Caki2 (cell line): ENCODE data around the gene VPS9D1. TPM values are rescaled to one million over a fixed set of nuclear protein-coding genes. Genes with fewer than 3 reads are reported as not detected.
A peak's percentile ranks its signal among the peaks of the same experiment; 100 is the strongest.

Experiments used
- DNase-seq: peaks from one replicate; pipeline ENCODE4 v3.0.0-alpha.2; 2015; ENCODE audit warnings: low read depth
- in situ Hi-C: cut with HindIII; loops from 2 replicates; pipeline ENCODE4 v1.10.0; 2016; ENCODE audit warnings: low sequenced_read_pairs, low pct_unique_long_range_greater_than_20kb, mixed read lengths
- total RNA-seq: library from RNA; depleted of rRNA; stranded (reverse); fragments of >200 nt; shearing (Covaris generic); gene quantifications from 2 replicates; pipeline ENCODE4 v1.2.3, GENCODE V29; 2014; ENCODE audit warnings: low replicate concordance; rRNA removed

VPS9D1 gene, protein sequence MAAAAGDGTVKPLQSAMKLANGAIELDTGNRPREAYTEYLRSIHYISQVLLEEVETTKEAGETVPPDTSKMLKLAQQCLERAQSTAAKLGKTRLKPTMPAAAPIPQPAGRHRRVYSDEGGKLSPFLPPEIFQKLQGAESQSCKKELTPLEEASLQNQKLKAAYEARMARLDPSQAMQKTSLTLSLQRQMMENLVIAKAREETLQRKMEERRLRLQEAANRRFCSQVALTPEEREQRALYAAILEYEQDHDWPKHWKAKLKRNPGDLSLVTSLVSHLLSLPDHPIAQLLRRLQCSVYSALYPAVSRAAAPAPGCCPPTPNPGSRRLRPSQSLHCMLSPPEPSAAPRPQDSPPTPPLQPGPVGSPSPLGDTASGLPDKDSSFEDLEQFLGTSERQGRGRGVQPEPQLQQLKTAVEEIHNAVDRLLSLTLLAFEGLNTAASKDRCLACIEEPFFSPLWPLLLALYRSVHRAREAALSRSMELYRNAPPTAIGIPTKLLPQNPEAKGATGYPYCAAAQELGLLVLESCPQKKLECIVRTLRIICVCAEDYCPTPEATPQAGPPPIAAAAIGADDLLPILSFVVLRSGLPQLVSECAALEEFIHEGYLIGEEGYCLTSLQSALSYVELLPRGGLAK
- total RNA-seq = 13.5 and 19.1 TPM in 2 replicates

GRCh38 chr16:89720813-89721545, at the start of gene VPS9D1, which contains the start of gene ZNF276:
Gene VPS9D1, minus strand, starts transcription at chr16:89720898. Its CDS starts 37 bp downstream, at chr16:89720861.
Gene ZNF276, plus strand, starts transcription at chr16:89721537. Its CDS starts 104 bp downstream, at chr16:89721641.
- in situ Hi-C loops = no loop called here
- DNase-seq = peak; percentile 86

DNA sequence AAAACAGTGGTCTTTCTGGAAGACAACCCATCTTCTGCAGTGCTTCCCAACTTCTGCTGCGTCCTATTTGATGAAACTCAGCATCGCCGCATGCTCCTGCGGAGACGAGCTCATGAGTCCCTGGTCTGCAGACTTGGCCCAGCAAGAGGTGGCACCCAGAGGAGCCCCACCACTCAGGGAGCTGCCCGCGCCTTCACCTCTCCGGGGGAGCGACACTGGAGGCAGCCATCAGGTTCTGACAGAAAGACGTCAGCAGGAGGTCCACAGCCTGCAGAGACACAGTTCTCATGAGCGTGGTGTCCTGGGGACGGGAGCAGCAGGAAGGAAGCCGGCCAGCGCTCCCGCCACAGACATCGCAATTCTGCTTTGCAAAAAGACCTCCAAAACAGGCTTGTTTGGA, 49.7 kb upstream of the VPS9D1 start:
- no peak for DNase-seq
- in situ Hi-C loops = no loop called here

DNA sequence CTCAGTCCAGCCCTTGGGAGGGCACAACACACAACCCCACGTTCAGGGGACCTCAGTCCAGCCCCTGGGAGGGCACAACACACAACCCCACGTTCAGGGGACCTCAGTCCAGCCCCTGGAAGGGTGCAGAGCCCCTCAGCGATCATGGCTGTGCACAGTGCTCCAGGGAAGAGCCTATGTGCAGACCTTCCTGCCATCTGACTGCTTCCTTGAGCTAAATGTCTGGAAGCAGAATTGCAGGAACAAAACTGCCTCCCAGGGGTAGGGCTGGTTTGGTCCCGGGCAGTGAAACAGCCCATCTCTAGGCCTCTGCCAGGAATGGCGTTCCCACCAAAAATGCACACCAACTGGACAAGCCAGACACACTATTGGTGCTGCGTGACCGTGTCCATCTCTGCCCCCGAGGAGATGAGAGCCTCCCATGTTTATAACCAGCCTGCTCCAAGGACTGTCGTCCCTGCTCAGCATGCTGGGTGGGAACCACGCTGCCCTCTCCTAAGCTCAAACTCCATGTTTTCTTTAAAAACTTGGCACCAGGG, 44.7 kb upstream of the VPS9D1 start:
- no peak for DNase-seq
- in situ Hi-C loops = no loop called here

DNA sequence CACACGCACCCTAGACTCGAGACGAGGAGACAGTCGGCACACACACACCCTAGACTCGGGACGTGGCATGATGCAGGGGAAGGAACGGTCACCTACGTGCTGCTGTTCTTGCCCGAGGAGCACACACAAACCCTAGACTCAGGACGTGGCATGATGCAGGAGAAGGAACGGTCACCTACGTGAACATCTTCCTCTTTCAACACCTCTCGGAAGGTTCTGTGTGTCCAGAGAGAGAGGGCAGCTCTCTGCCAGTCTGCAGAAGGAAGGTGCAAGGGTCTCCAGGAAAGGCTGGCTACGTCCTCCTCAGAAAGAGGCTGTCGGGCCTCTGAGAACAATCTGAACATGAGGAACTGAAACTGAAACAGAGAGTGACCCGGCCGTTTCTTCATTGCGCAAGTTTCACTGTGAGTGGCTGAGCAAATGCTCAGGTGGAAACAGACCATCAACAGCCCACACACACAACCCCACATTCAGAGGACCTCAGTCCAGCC, 44.1 kb upstream of the VPS9D1 start:
- in situ Hi-C loops = no loop called here
- no peak for DNase-seq

- no peak for DNase-seq
- in situ Hi-C loops = no loop called here
Observed at GRCh38 chr16:89761304-89761922, 40.7 kb upstream of the VPS9D1 start.

DNA sequence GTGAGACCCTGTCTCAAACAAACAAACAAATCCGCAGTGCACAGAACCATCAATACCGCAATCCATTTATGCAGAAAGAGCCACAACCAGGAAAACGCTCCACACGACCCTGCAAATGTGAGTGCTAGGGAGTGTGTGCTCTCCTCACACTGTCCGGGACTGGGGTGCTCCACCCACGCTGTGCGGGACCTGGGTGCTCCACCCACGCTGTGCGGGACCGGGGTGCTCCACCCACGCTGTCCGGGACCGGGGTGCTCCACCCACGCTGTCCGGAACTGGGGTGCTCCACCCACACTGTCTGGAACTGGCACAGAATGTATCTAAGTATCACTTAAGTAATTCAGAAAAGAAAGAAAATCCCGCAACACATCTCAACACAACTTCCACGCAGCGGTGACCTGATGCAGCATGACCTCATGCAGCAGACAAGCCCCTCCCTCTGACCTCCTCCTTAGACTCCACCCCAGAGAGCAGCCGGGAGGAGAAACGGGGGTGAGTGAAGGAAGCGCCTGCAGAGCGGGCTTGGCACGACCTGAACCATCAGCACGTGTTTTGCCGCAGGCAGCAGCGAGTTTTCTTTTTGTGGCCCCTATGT, 39.1 kb upstream of the VPS9D1 start:
- in situ Hi-C loops = no loop called here
- DNase-seq = no peak

DNA sequence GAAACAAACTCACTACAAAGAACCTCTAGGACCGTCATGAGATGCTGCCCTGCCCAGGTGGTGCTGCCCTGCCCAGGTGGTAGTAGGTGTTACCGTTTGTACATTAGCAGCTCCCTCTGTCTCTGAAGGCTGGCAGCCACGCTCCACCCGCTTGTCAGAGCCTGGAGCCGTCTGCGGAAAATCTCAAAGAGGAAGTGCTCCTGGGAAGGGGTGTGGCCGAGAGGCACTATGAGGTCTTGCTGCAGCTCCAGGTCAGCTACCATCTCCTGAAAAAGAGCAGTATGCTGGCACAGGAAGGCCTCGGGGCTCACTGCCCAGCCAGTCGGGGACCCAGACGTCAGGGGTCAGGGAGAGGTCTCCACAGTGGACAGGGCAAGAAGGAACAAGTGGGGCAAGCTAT, 28.9 kb upstream of the VPS9D1 start:
- in situ Hi-C loops = no loop called here
- DNase-seq = peak; percentile 72

- in situ Hi-C loops = no loop called here
- DNase-seq = peak; percentile 12
Observed at GRCh38 chr16:89748921-89749320, 28.2 kb upstream of the VPS9D1 start.

- in situ Hi-C loops = no loop called here
- DNase-seq = no peak
Observed at GRCh38 chr16:89748076-89748475, 27.4 kb upstream of the VPS9D1 start.

- DNase-seq = no peak
- in situ Hi-C loops = no loop called here
Observed at GRCh38 chr16:89746043-89746442, 25.3 kb upstream of the VPS9D1 start.

GRCh38 chr16:89744813-89745212, 24.1 kb upstream of the VPS9D1 start:
- in situ Hi-C loops = no loop called here
- no peak for DNase-seq

GRCh38 chr16:89742948-89743347, 22.2 kb upstream of the VPS9D1 start:
- no peak for DNase-seq
- in situ Hi-C loops = no loop called here

DNA sequence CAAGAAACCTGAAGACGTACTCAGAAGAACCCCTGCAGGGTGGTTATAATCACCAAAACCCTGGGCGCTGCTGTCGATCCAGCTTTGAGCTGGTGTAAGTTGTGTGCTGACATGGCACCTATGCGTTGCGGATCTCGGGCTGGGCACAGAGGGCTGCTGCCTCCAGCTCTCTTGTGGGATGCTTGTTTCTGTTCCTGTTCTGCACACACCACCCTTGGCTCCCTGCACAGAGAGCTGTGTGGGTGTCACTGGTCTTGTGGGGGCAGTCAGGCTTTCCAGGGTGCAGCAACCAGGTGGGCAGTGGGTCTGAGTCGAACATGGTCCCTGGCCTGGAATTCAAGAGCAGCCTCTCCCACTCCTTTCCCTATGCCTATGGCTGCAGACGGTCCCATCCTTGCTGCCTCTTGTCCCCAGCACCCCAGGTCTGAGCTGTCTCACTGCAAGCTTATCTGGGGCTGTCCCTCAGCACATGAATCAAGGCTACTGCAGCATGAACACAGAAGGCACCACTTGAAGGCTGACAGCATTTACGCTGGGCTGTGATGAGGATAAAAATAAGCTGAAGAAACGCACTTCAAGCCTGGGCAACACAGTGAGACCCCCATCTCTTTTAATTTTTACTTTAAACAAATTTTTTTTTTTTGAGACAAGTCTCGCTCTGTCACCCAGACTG, 20.8 kb upstream of the VPS9D1 start:
- DNase-seq = no peak
- in situ Hi-C loops = no loop called here

DNA sequence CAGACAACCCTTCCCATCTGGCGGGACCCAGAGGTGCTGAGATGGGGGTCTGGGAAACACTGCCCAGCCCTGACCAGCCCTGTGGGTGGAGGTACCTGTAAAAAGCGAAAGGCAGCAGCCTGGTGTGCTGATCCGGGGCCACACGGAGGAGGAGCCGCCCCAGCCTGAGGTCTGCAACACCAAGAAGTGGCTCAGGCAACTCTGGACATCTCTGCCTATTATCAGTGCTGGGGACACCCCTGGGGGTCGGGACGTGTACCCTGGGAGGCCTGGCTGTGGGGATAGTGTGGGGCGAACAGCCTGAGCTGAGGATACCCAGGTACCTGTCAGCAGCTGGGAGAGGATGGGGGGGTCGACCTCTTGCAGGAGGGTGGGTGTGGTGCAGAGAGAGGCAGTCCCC, 18.7 kb upstream of the VPS9D1 start:
- in situ Hi-C loops = no loop called here
- DNase-seq = no peak

GRCh38 chr16:89738538-89739317, 18.0 kb upstream of the VPS9D1 start:
- in situ Hi-C loops = no loop called here
- DNase-seq = no peak

DNA sequence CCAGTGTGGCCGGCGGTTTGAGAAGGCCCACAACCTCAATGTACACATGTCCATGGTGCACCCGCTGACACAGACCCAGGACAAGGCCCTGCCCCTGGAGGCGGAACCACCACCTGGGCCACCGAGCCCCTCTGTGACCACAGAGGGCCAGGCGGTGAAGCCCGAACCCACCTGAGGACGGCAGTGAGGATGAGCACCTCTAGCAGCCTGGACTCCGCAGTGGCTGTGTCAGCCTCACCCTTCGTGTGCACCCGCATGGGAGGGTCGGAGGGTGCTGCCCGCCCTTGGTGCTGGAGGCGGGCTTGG, 17.3 kb upstream of the VPS9D1 start:
- in situ Hi-C loops = no loop called here
- no peak for DNase-seq
